ENCODE results near the gene SMC1B. TPM values are rescaled to one million over a fixed set of nuclear protein-coding genes. Genes with fewer than 3 reads are reported as not detected.

The SMC1B gene
- total and polyA plus RNA-seq, 2 experiments from 2014 or later = 0.10 TPM; not detected in 1

GRCh38 chr22:45427114-45427513, 13.7 kb upstream of the SMC1B start (continued):
- TF ChIP-seq ZNF462 (CRISPR knock-in tag; IDR thresholded peaks at IDR 0.05) (no peak), CTCF (conservative IDR thresholded peaks at IDR 0.05; ENCODE audit: low read depth in 2 of 2) (no peak), JUNB (IDR thresholded peaks at IDR 0.05; ENCODE audit: unreplicated experiment) (no peak), POLR2AphosphoS5 (IDR thresholded peaks at IDR 0.05; ENCODE audit: low read depth) (no peak)

- Histone ChIP-seq H2AFZ (no peak overlapping the region), H3K4me3 (no peak overlapping the region), H3K79me2 (replicated peaks; ENCODE audit: insufficient read depth) (no peaks in the 10 kb centered on the region), H3K27ac (ENCODE audit: low read depth) (no peak overlapping the region), H3K4me1 (ENCODE audit: insufficient read depth) (no peaks in the 10 kb centered on the region), H4K20me1 (replicated peaks; ENCODE audit: insufficient read depth) (no peaks in the 10 kb centered on the region), H3K9me2 (ENCODE audit: insufficient read depth) (no peaks in the 10 kb centered on the region), H3K36me3 (ENCODE audit: insufficient read depth) (no peaks in the 10 kb centered on the region), H3K27me3 (ENCODE audit: insufficient read depth) (no peaks in the 10 kb centered on the region), H3K4me2 (no peak overlapping the region), H3F3A (replicated peaks; ENCODE audit: low read depth) (no peaks in the 10 kb centered on the region)
- peaks cover 3% of the 10 kb centered on the region; the same call in 1 of the 3 replicates for H3K4me1 Mint-ChIP-seq
- H3K36me3 Mint-ChIP-seq (ENCODE audit: low read depth) = peaks cover 6% of the 10 kb centered on the region; the same call in 1 of the 3 replicates
- H3K27me3 Mint-ChIP-seq (ENCODE audit: insufficient read depth, low read depth, poor library complexity) = peaks cover 12% of the 10 kb centered on the region
- no peak overlapping the region for H3K27ac Mint-ChIP-seq
- ATAC-seq = no peak
- no peak for DNase-seq (ENCODE audit: low spot score)
- no peak for TF ChIP-seq POLR2AphosphoS5 (IDR thresholded peaks at IDR 0.05; ENCODE audit: low read depth)
- TF ChIP-seq ZNF331 (CRISPR knock-in tag; IDR thresholded peaks at IDR 0.05; ENCODE audit: low read depth) = no peak
- no peak overlapping the region for H3K4me3 Mint-ChIP-seq
- H3K9me3 Mint-ChIP-seq = peaks cover 2% of the 10 kb centered on the region; the same call in 1 of the 3 replicates
Measured at GRCh38 chr22:45426387-45426786, 13.0 kb upstream of the SMC1B start.
